Raji (cell line): Measurements from ENCODE around the gene CREB1.

ENCODE experiments used
- POLR2A ChIP-seq: IDR thresholded peaks from 2 replicates; pipeline ENCODE4 v1.6.1; 2011; ENCODE audit warnings: low read depth, low read length, control low read depth; ENCODE audit not compliant: insufficient read depth

The CREB1 gene

GRCh38 chr2:207643892-207644291 lies 114.1 kb downstream of the CREB1 start:
- no peak for TF ChIP-seq POLR2A
